Vagina (tissue), 2 donors: ENCODE measurements around the gene RAPGEF5.

Experiments
- CTCF ChIP-seq, 3 experiments: fragments of 450-650 bp in 2 of 3; fragments of 200-600 bp in 1 of 3; sonication (generic) in 1 of 3; IDR thresholded peaks; one replicate each; pipeline ENCODE4 v1.5.1; 2017 to 2019; ENCODE audit warnings: antibody characterized with exemption in 3 of 3, mild to moderate bottlenecking in 2 of 3, moderate library complexity in 2 of 3
- POLR2A ChIP-seq, 2 donors: fragments of 450-650 bp; IDR thresholded peaks; one replicate each; pipeline ENCODE4 v1.6.1; 2017; ENCODE audit warnings: antibody characterized with exemption in 2 of 2, mild to moderate bottlenecking in 2 of 2, moderate library complexity in 2 of 2

GRCh38 chr7:22358820-22359697 is 2.1 kb upstream of the RAPGEF5 start:
- TF ChIP-seq CTCF (IDR thresholded peaks at IDR 0.05): no peak
- no peak for TF ChIP-seq POLR2A (IDR thresholded peaks at IDR 0.05)
